Psoas muscle (tissue), 8 donors: Measurements from ENCODE around the gene ZBTB49. TPM values are rescaled to one million over a fixed set of nuclear protein-coding genes. Genes with fewer than 3 reads are reported as not detected.

Source experiments
- ATAC-seq, 4 donors: fragments of 200-7000 bp; cut with Tn5 transposase; one replicate each; pipeline ENCODE4 v1.9.1; 2020; ENCODE audit warnings: moderate library complexity in 3 of 4, mild to moderate bottlenecking in 2 of 4
- DNase-seq, 2 donors: peaks; one replicate each; pipeline ENCODE4 v3.0.0-alpha.2; 2020
- H3K27ac ChIP-seq: fragments of 200-600 bp; one replicate; pipeline ENCODE4 v1.8.0; 2022
- H3K27me3 ChIP-seq, 3 donors: fragments of 200-600 bp in 1 of 3; one replicate each; pipeline versions ENCODE4 v1.6.1 to v1.8.0; 2013 to 2022; ENCODE audit warnings: low read length in 2 of 3, mild to moderate bottlenecking in 2 of 3, moderate library complexity in 1 of 3; ENCODE audit not compliant: insufficient read depth in 3 of 3
- H3K36me3 ChIP-seq, 2 donors: fragments of 200-600 bp in 1 of 2; one replicate each; pipeline versions ENCODE4 v1.6.1 to v1.8.0; 2013 to 2022; ENCODE audit warnings: low read depth in 1 of 2, mild to moderate bottlenecking in 1 of 2, moderate library complexity in 1 of 2; ENCODE audit not compliant: insufficient read depth in 1 of 2
- H3K4me1 ChIP-seq: fragments of 200-600 bp; one replicate; pipeline ENCODE4 v1.8.0; 2022
- H3K4me3 ChIP-seq: fragments of 200-600 bp; one replicate; pipeline ENCODE4 v1.8.0; 2022; ENCODE audit warnings: mild to moderate bottlenecking
- H3K9me3 ChIP-seq: fragments of 200-600 bp; one replicate; pipeline ENCODE4 v1.8.0; 2022
- CTCF ChIP-seq: fragments of 200-600 bp; IDR thresholded peaks from one replicate; pipeline ENCODE4 v1.8.0; 2022; ENCODE audit warnings: antibody characterized with exemption
- WGBS, 3 donors: extraction: QIAGEN DNeasy Blood & Tissue Kit; methylation state at CpG; one replicate each; pipeline versions ENCODE4 v1.1.6 to v1.1.7; 2013; 5-methylcytosine and 5-hydroxymethylcytosine counted together
- intact Hi-C, 2 donors: fragments of 100-400 bp; cut with DNase I; formaldehyde crosslinking; loops; one replicate each; pipeline versions ENCODE4 v1.11.0 to v1.14.2; 2022
- polyA plus RNA-seq, 3 donors: library from polyadenylated mRNA; stranded (reverse); fragments of 200-250 nt; gene quantifications; one replicate each; pipeline ENCODE4 v1.2.3, GENCODE V29; 2013
- total RNA-seq, 4 donors: library from RNA; stranded (reverse); fragmentation: NEBNext Ultra II Directional in 2 of 4; extraction: Animal tissue kit (Norgen Biotek cat#: 25700) in 2 of 4; gene quantifications; one replicate each; pipeline versions ENCODE4 v1.2.1 to v1.2.4, GENCODE V29; 2021 to 2023
- donor health status: healthy with polysubstance abuse.
- donor health status: DM: no; HTN: no; CAD: no; lungs with moderate emphysema.
- donor health status: Bipolar disorder and iron deficiency.
- donor health status: healthy.
- donor health status: DM: yes; HTN: yes; CAD: no.
- donor health status: DM: no; HTN: no; CAD: no.
- donor health status: DM: no; HTN: no; CAD: no.
- donor health status: DM: yes; HTN: yes; CAD: no.

Gene ZBTB49
- total and polyA plus RNA-seq, 7 donors = 2.5 to 7.0 (median 4.2) TPM

GRCh38 chr4:4339504-4340085, 49.5 kb downstream of the ZBTB49 start:
- Histone ChIP-seq H3K27me3 (peaks cover 0 to 3% (median 3%) of the 10 kb centered on the region in 3 donors), H3K4me3 (no peak overlapping the region), H3K9me3 (no peaks in the 10 kb centered on the region), H3K27ac (no peak overlapping the region), H3K36me3 (no peaks in the 10 kb centered on the region), H3K4me1 (no peaks in the 10 kb centered on the region)
- WGBS, 3 donors = 52 to 60% (median 58%) methylated on average over 21 of the region's 21 CpGs
- ATAC-seq = no peak
- intact Hi-C loops = loop anchor here in 1 of 2 donors (5.0 kb wide), 1 partner anchor 82 kb away; no protein-coding TSS in a partner anchor
- no peak for DNase-seq
- TF ChIP-seq CTCF = no peak

GRCh38 chr4:4341861-4342650, 52.0 kb downstream of the ZBTB49 start:
- no peaks in the 10 kb centered on the region for H3K36me3 ChIP-seq
- no peak for ATAC-seq
- H3K4me1 ChIP-seq = no peaks in the 10 kb centered on the region
- H3K9me3 ChIP-seq = no peaks in the 10 kb centered on the region
- 85 to 91% (median 90%) methylated on average over 9 of the region's 9 CpGs for WGBS, 3 donors
- H3K27me3 ChIP-seq = peaks cover 0 to 8% (median 5%) of the 10 kb centered on the region in 3 donors
- no peak for TF ChIP-seq CTCF
- no peak overlapping the region for H3K27ac ChIP-seq
- H3K4me3 ChIP-seq = no peak overlapping the region
- no peak for DNase-seq
- intact Hi-C loops = no loop called here

GRCh38 chr4:4343038-4343437, 53.0 kb downstream of the ZBTB49 start:
- 41 to 46% (median 41%) methylated on average over 5 of the region's 5 CpGs for WGBS, 3 donors
- DNase-seq = no peak
- Histone ChIP-seq H3K36me3 (no peaks in the 10 kb centered on the region), H3K4me3 (no peak overlapping the region), H3K27ac (no peak overlapping the region), H3K4me1 (no peaks in the 10 kb centered on the region), H3K27me3 (peaks cover 0 to 8% (median 5%) of the 10 kb centered on the region in 3 donors), H3K9me3 (no peaks in the 10 kb centered on the region)
- no peak for TF ChIP-seq CTCF
- ATAC-seq = no peak
- intact Hi-C loops = no loop called here

GRCh38 chr4:4344915-4345527, 55.0 kb downstream of the ZBTB49 start:
- 86 to 89% (median 87%) methylated on average over 14 of the region's 14 CpGs for WGBS, 3 donors
- DNase-seq = peak in 1 of 2 donors; percentile 19
- Histone ChIP-seq H3K27ac (no peak overlapping the region), H3K36me3 (no peaks in the 10 kb centered on the region), H3K4me3 (no peak overlapping the region), H3K27me3 (peaks cover 0 to 13% (median 2%) of the 10 kb centered on the region in 3 donors), H3K4me1 (no peaks in the 10 kb centered on the region), H3K9me3 (no peaks in the 10 kb centered on the region)
- intact Hi-C loops = no loop called here
- no peak for TF ChIP-seq CTCF
- no peak for ATAC-seq
